Measurements from ENCODE around the gene C20orf141. TPM values are rescaled to one million over a fixed set of nuclear protein-coding genes. Genes with fewer than 3 reads are reported as not detected.
"Not testable (repeated sequence)": the region's sequence is repeated elsewhere in the genome, so short reads cannot be mapped to it uniquely, and the experiment has no call there.

The C20orf141 gene
- total RNA-seq, 1 experiment from 2014 or later: not detected

- no peak for DNase-seq (ENCODE audit: low read depth)
- in situ Hi-C loops (cut with HindIII; ENCODE audit: low pct_unique_long_range_greater_than_20kb, low sequenced_read_pairs): no loop called here
Measured at GRCh38 chr20:2798095-2798805, 16.5 kb upstream of the C20orf141 start.

GRCh38 chr20:2798814-2799213 lies 16.0 kb upstream of the C20orf141 start:
- in situ Hi-C loops (cut with HindIII; ENCODE audit: low pct_unique_long_range_greater_than_20kb, low sequenced_read_pairs): no loop called here
- DNase-seq (ENCODE audit: low read depth): no peak

- no peak for DNase-seq (ENCODE audit: low read depth)
- in situ Hi-C loops (cut with HindIII; ENCODE audit: low pct_unique_long_range_greater_than_20kb, low sequenced_read_pairs): no loop called here
Measured at GRCh38 chr20:2799271-2799670, 15.5 kb upstream of the C20orf141 start.

GRCh38 chr20:2799688-2800520 lies 14.9 kb upstream of the C20orf141 start:
- no peak for DNase-seq (ENCODE audit: low read depth)
- in situ Hi-C loops (cut with HindIII; ENCODE audit: low pct_unique_long_range_greater_than_20kb, low sequenced_read_pairs): no loop called here

GRCh38 chr20:2800521-2801285 lies 14.1 kb upstream of the C20orf141 start, which contains the start of gene CPXM1:
TSS of gene CPXM1 (minus strand) at chr20:2800627. CDS start at chr20:2800572, 55 bp downstream.
- no peak for DNase-seq (ENCODE audit: low read depth)
- in situ Hi-C loops (cut with HindIII; ENCODE audit: low pct_unique_long_range_greater_than_20kb, low sequenced_read_pairs): no loop called here

- in situ Hi-C loops (cut with HindIII; ENCODE audit: low pct_unique_long_range_greater_than_20kb, low sequenced_read_pairs): no loop called here
Measured at GRCh38 chr20:2801286-2801728, 13.5 kb upstream of the C20orf141 start.

GRCh38 chr20:2804041-2804828 lies 10.6 kb upstream of the C20orf141 start:
- DNase-seq (ENCODE audit: low read depth): no peak
- in situ Hi-C loops (cut with HindIII; ENCODE audit: low pct_unique_long_range_greater_than_20kb, low sequenced_read_pairs): no loop called here

More at GRCh38 chr20:2801286-2801728, 13.5 kb upstream of the C20orf141 start:
- no peak for DNase-seq (ENCODE audit: low read depth)

GRCh38 chr20:2804852-2805688 lies 9.7 kb upstream of the C20orf141 start:
- in situ Hi-C loops (cut with HindIII; ENCODE audit: low pct_unique_long_range_greater_than_20kb, low sequenced_read_pairs): no loop called here
- DNase-seq (ENCODE audit: low read depth): no peak

GRCh38 chr20:2805689-2806350 lies 9.0 kb upstream of the C20orf141 start:
- DNase-seq (ENCODE audit: low read depth): no peak
- in situ Hi-C loops (cut with HindIII; ENCODE audit: low pct_unique_long_range_greater_than_20kb, low sequenced_read_pairs): no loop called here

- in situ Hi-C loops (cut with HindIII; ENCODE audit: low pct_unique_long_range_greater_than_20kb, low sequenced_read_pairs): no loop called here
- DNase-seq (ENCODE audit: low read depth): no peak
Measured at GRCh38 chr20:2806351-2806701, 8.5 kb upstream of the C20orf141 start.

- no peak for DNase-seq (ENCODE audit: low read depth)
- in situ Hi-C loops (cut with HindIII; ENCODE audit: low pct_unique_long_range_greater_than_20kb, low sequenced_read_pairs): no loop called here
Measured at GRCh38 chr20:2807019-2807418, 7.8 kb upstream of the C20orf141 start.

- in situ Hi-C loops (cut with HindIII; ENCODE audit: low pct_unique_long_range_greater_than_20kb, low sequenced_read_pairs); DNase-seq (ENCODE audit: low read depth): not testable (repeated sequence)
Measured at GRCh38 chr20:2807929-2808328, 6.9 kb upstream of the C20orf141 start.

GRCh38 chr20:2809690-2810089 lies 5.1 kb upstream of the C20orf141 start:
- in situ Hi-C loops (cut with HindIII; ENCODE audit: low pct_unique_long_range_greater_than_20kb, low sequenced_read_pairs): no loop called here
- peak; percentile 11 for DNase-seq (ENCODE audit: low read depth)

- no peak for DNase-seq (ENCODE audit: low read depth)
- in situ Hi-C loops (cut with HindIII; ENCODE audit: low pct_unique_long_range_greater_than_20kb, low sequenced_read_pairs): no loop called here
Measured at GRCh38 chr20:2812189-2812588, 2.6 kb upstream of the C20orf141 start.

- DNase-seq (ENCODE audit: low read depth): no peak
- in situ Hi-C loops (cut with HindIII; ENCODE audit: low pct_unique_long_range_greater_than_20kb, low sequenced_read_pairs): no loop called here
Measured at GRCh38 chr20:2814076-2814475, 711 bp upstream of the C20orf141 start.

GRCh38 chr20:2815242-2815900 lies 584 bp downstream of the C20orf141 start:
- in situ Hi-C loops (cut with HindIII; ENCODE audit: low pct_unique_long_range_greater_than_20kb, low sequenced_read_pairs): no loop called here
- DNase-seq (ENCODE audit: low read depth): no peak
